Measurements from ENCODE around the gene OGFR.

The OGFR gene

DNA sequence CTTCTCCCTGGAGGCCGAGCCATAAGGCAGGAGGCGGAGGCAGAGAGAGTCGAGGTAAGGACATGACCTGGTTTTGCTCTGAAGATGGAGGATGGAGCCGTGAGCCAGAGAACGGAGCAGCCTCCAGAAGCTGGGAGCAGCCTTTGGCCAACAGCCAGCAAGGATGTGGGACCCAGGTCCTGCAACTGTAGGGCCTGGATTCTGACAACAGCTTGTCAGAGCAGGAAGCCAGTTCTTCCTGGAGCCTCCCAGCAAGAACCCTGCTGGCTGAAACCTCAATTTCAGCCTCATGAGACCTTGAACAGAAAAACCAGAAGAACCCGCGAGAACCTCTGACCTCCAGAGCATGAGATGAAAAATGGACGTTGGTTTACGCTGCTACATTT, 21.7 kb upstream of the OGFR start:
- TF ChIP-seq, protein P1, sequence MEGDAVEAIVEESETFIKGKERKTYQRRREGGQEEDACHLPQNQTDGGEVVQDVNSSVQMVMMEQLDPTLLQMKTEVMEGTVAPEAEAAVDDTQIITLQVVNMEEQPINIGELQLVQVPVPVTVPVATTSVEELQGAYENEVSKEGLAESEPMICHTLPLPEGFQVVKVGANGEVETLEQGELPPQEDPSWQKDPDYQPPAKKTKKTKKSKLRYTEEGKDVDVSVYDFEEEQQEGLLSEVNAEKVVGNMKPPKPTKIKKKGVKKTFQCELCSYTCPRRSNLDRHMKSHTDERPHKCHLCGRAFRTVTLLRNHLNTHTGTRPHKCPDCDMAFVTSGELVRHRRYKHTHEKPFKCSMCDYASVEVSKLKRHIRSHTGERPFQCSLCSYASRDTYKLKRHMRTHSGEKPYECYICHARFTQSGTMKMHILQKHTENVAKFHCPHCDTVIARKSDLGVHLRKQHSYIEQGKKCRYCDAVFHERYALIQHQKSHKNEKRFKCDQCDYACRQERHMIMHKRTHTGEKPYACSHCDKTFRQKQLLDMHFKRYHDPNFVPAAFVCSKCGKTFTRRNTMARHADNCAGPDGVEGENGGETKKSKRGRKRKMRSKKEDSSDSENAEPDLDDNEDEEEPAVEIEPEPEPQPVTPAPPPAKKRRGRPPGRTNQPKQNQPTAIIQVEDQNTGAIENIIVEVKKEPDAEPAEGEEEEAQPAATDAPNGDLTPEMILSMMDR (conservative IDR thresholded peaks at IDR 0.05; ENCODE audit: low read length), result no peak
- H3K4me3 ChIP-seq (ENCODE audit: low read length), result no peak overlapping the region
- no peak for DNase-seq (ENCODE audit: low read depth)

DNA sequence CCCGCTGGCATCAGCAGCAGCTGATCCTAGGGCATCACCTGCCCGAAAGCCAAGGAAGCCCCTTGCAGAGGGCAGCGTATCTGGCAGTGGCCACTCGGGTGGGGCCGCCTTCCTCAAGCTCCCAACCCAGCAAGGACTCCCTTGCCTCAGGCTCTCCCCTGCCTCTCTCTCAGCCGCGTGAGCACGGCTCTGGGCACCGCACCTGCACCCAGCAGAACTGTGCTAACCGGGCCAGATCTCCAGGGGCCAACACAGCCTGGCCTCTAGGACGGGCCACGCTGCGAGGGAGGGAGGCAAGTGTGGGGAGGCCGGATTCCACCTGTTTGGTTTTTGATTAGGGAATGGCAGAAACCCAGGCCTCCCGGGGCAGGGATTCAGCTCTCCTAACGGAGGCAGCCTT, 20.1 kb upstream of the OGFR start:
- H3K4me3 ChIP-seq (ENCODE audit: low read length), result no peak overlapping the region
- DNase-seq (ENCODE audit: low read depth), result no peak
- TF ChIP-seq, protein P1 (conservative IDR thresholded peaks at IDR 0.05; ENCODE audit: low read length), result no peak

DNA sequence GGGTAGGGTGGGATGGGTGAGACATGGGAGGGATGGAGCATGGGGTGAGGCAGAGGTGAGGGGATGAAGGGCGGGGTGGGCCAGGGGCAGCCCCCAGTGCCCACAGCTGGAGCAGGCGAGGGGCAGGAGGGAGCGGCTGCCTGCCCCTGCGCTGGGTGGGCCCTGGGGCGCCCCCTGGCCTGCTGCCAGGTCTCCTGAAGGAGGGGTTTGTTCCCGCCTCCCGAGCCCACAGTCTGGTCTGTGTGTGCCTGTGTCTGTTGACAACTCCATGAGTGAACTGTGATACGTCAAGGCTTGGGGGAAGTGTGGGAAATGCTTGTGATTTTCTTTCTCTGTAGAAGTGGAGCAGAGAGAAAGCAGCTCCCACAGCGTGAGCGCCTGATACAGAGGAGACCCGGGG, 19.2 kb upstream of the OGFR start:
- DNase-seq (ENCODE audit: low read depth), result no peak
- TF ChIP-seq, protein P1 (conservative IDR thresholded peaks at IDR 0.05; ENCODE audit: low read length), result no peak
- no peak overlapping the region for H3K4me3 ChIP-seq (ENCODE audit: low read length)

DNA sequence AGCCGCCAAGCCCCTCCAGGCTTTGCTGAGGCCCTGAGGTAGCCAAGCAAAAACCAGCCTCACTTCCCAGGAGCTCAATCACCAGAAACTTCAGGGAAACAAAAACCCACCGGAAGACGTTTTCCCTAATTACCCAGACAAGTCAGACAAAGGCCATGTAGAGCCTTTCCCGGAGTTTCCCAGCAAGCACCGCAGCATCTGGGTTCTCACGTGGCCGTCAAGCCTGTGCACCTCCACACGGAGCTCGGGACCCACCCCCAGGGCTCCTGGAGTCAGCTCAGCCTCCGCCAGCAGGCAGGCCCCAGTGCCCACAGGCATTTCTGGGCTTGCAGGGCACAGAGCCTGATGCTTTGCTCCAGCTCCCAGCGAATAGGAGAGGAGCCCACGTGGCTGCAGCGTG, 18.5 kb upstream of the OGFR start:
- DNase-seq (ENCODE audit: low read depth), result no peak
- no peak overlapping the region for H3K4me3 ChIP-seq (ENCODE audit: low read length)

DNA sequence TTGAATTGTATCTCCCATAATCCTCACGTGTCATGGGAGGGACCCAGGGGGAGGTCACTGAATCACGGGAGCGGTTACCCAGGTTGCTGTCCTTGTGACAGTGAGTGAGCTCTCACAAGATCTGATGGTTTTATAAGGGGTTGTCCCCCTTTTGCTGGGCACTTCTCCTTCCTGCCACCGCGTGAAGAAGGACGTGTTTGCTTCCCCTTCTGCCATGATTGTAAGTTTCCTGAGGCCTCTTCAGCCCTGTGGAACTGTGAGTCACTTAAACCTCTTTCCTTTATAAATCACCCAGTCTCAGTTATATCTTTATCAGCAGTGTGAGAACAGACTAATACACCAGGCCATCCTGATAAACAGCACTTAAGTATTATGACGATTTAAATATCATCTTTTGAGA, 17.3 kb upstream of the OGFR start:
- H3K4me3 ChIP-seq (ENCODE audit: low read length), result no peak overlapping the region
- TF ChIP-seq, protein P1 (conservative IDR thresholded peaks at IDR 0.05; ENCODE audit: low read length), result no peak
- DNase-seq (ENCODE audit: low read depth), result no peak

More for the DNA sequence above, 18.5 kb upstream of the OGFR start:
- TF ChIP-seq, protein P1 (conservative IDR thresholded peaks at IDR 0.05; ENCODE audit: low read length), result no peak

DNA sequence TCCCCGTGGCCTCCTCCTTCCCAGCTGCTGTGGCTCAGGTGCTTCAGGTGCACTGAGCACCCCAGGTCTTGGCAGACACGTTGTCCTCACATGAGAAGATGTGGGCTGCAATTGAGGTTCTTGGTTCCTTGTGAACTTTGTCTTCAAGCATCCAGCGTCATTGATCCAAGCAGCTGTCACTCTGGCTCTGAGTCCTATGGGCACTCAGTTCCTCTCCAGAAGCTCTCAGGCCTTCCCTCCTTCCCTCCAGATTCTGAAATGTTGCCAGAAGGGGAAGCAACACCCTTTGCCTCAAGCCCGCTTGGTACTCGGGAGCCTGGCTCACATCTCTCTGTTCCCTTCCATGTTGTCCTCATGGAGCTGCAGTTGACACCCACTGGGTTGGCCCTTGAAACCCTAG, 16.8 kb upstream of the OGFR start:
- H3K4me3 ChIP-seq (ENCODE audit: low read length), result no peak overlapping the region
- no peak for DNase-seq (ENCODE audit: low read depth)
- TF ChIP-seq, protein P1 (conservative IDR thresholded peaks at IDR 0.05; ENCODE audit: low read length), result no peak

DNA sequence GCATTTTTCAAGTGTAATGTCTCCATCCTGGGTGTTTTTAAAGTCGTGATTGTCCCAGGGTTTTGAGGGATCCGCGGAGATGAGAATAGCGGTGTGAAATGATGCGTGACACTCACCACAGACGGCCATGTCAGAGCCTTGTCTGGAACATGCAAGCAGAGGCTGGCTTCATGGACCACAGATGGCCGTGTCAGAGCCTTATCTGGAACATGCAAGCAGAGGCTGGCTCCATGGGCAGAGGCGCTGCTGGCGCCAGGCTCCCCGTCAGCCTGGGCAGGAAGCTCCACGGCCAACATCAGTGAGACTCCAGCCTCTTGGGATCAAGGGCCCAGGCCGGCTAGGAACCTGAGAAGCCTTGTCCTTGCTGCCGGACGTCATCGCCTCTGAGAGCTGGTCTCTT, 16.0 kb upstream of the OGFR start:
- H3K4me3 ChIP-seq (ENCODE audit: low read length), result no peak overlapping the region
- TF ChIP-seq, protein P1 (conservative IDR thresholded peaks at IDR 0.05; ENCODE audit: low read length), result no peak
- DNase-seq (ENCODE audit: low read depth), result no peak

All from AG10803 (cell line).